ENCODE results near the gene MFSD12.
A peak's percentile ranks its signal among the peaks of the same experiment; 100 is the strongest.
"Not testable (repeated sequence)": the region's sequence is repeated elsewhere in the genome, so short reads cannot be mapped to it uniquely, and the experiment has no call there.

MFSD12 gene

GRCh38 chr19:3573162-3573857, 15.9 kb upstream of the MFSD12 start:
- H3K36me3 ChIP-seq (ENCODE audit: insufficient read depth, low read length), result peaks cover 7% of the 10 kb centered on the region
- peaks cover 6% of the 10 kb centered on the region; the same call in 1 of the 2 replicates for H3K4me1 ChIP-seq (ENCODE audit: insufficient read depth, low read length)
- H3K27me3 ChIP-seq (ENCODE audit: insufficient read depth, low read length), result no peaks in the 10 kb centered on the region
- H3K9me3 ChIP-seq (ENCODE audit: insufficient read depth, low read depth, low read length), result no peaks in the 10 kb centered on the region
- H3K4me3 ChIP-seq (ENCODE audit: low read length), result peak overlapping the region; percentile 90
- WGBS, result under 1% methylated on average over 60 of the region's 60 CpGs
- H3K27ac ChIP-seq (ENCODE audit: low read depth, low read length), result peak overlapping the region; percentile 75; the same call in 1 of the 2 replicates
- peak overlapping the region; percentile 77 for H3K9ac ChIP-seq (ENCODE audit: low read depth, low read length)

GRCh38 chr19:3572855-3573161, 15.4 kb upstream of the MFSD12 start, which contains the start of gene HMG20B:
Gene HMG20B (plus strand): TSS chr19:3572944. CDS start chr19:3573310, 366 bp downstream.
- Histone ChIP-seq H3K9ac (ENCODE audit: low read depth, low read length) (peak within 1 kb of the TSS; percentile 77), H3K27ac (ENCODE audit: low read depth, low read length) (peak within 1 kb of the TSS; percentile 75; the same call in 1 of the 2 replicates), H3K9me3 (ENCODE audit: insufficient read depth, low read depth, low read length) (no peaks in the 10 kb centered on the region), H3K4me1 (ENCODE audit: insufficient read depth, low read length) (peaks cover 6% of the 10 kb centered on the region; the same call in 1 of the 2 replicates), H3K36me3 (ENCODE audit: insufficient read depth, low read length) (peaks cover 7% of the 10 kb centered on the region), H3K27me3 (ENCODE audit: insufficient read depth, low read length) (no peaks in the 10 kb centered on the region), H3K4me3 (ENCODE audit: low read length) (peak within 1 kb of the TSS; percentile 90)
- under 1% methylated on average over 30 of the region's 30 CpGs for WGBS

GRCh38 chr19:3572132-3572854, 14.9 kb upstream of the MFSD12 start:
- H3K4me3 ChIP-seq (ENCODE audit: low read length), result peak overlapping the region; percentile 43
- WGBS, result 6% methylated on average over 48 of the region's 48 CpGs
- no peak overlapping the region for H3K9ac ChIP-seq (ENCODE audit: low read depth, low read length)
- no peaks in the 10 kb centered on the region for H3K9me3 ChIP-seq (ENCODE audit: insufficient read depth, low read depth, low read length)
- no peaks in the 10 kb centered on the region for H3K27me3 ChIP-seq (ENCODE audit: insufficient read depth, low read length)
- H3K27ac ChIP-seq (ENCODE audit: low read depth, low read length), result no peak overlapping the region
- H3K4me1 ChIP-seq (ENCODE audit: insufficient read depth, low read length), result peaks cover 6% of the 10 kb centered on the region; the same call in 1 of the 2 replicates
- peaks cover 7% of the 10 kb centered on the region for H3K36me3 ChIP-seq (ENCODE audit: insufficient read depth, low read length)

GRCh38 chr19:3570606-3571011, 13.2 kb upstream of the MFSD12 start:
- Histone ChIP-seq H3K27ac (ENCODE audit: low read depth, low read length) (no peak overlapping the region), H3K9ac (ENCODE audit: low read depth, low read length) (no peak overlapping the region), H3K4me3 (ENCODE audit: low read length) (no peak overlapping the region), H3K36me3 (ENCODE audit: insufficient read depth, low read length) (peaks cover 7% of the 10 kb centered on the region), H3K9me3 (ENCODE audit: insufficient read depth, low read depth, low read length) (no peaks in the 10 kb centered on the region), H3K27me3 (ENCODE audit: insufficient read depth, low read length) (no peaks in the 10 kb centered on the region), H3K4me1 (ENCODE audit: insufficient read depth, low read length) (no peaks in the 10 kb centered on the region)
- WGBS, result 92% methylated on average over 7 of the region's 7 CpGs

GRCh38 chr19:3570042-3570441, 12.7 kb upstream of the MFSD12 start:
- H3K4me1 ChIP-seq (ENCODE audit: insufficient read depth, low read length), result not testable (repeated sequence)
- WGBS, result 90% methylated on average over 11 of the region's 11 CpGs

GRCh38 chr19:3565139-3565538, 7.8 kb upstream of the MFSD12 start:
- H3K36me3 ChIP-seq (ENCODE audit: insufficient read depth, low read length), result no peaks in the 10 kb centered on the region
- no peaks in the 10 kb centered on the region for H3K27me3 ChIP-seq (ENCODE audit: insufficient read depth, low read length)
- no peak overlapping the region for H3K27ac ChIP-seq (ENCODE audit: low read depth, low read length)
- WGBS, result 80% methylated on average over 19 of the region's 19 CpGs
- H3K9me3 ChIP-seq (ENCODE audit: insufficient read depth, low read depth, low read length), result no peaks in the 10 kb centered on the region
- H3K4me1 ChIP-seq (ENCODE audit: insufficient read depth, low read length), result no peaks in the 10 kb centered on the region
- no peak overlapping the region for H3K9ac ChIP-seq (ENCODE audit: low read depth, low read length)
- H3K4me3 ChIP-seq (ENCODE audit: low read length), result no peak overlapping the region

More at GRCh38 chr19:3570042-3570441, 12.7 kb upstream of the MFSD12 start:
- not testable (repeated sequence) for H3K4me3 ChIP-seq (ENCODE audit: low read length); H3K9me3 ChIP-seq (ENCODE audit: insufficient read depth, low read depth, low read length); H3K36me3 ChIP-seq (ENCODE audit: insufficient read depth, low read length); H3K27me3 ChIP-seq (ENCODE audit: insufficient read depth, low read length); H3K9ac ChIP-seq (ENCODE audit: low read depth, low read length); H3K27ac ChIP-seq (ENCODE audit: low read depth, low read length)

- Histone ChIP-seq H3K9ac (ENCODE audit: low read depth, low read length) (no peak overlapping the region), H3K9me3 (ENCODE audit: insufficient read depth, low read depth, low read length) (no peaks in the 10 kb centered on the region), H3K4me1 (ENCODE audit: insufficient read depth, low read length) (no peaks in the 10 kb centered on the region), H3K4me3 (ENCODE audit: low read length) (no peak overlapping the region), H3K27ac (ENCODE audit: low read depth, low read length) (no peak overlapping the region), H3K27me3 (ENCODE audit: insufficient read depth, low read length) (no peaks in the 10 kb centered on the region), H3K36me3 (ENCODE audit: insufficient read depth, low read length) (no peaks in the 10 kb centered on the region)
- WGBS, result 94% methylated on average over 17 of the region's 17 CpGs
Observed at GRCh38 chr19:3563709-3564524, 6.5 kb upstream of the MFSD12 start.

- Histone ChIP-seq H3K36me3 (ENCODE audit: insufficient read depth, low read length) (no peaks in the 10 kb centered on the region), H3K27me3 (ENCODE audit: insufficient read depth, low read length) (no peaks in the 10 kb centered on the region; the same call in none of the 2 replicates), H3K4me3 (ENCODE audit: low read length) (peak overlapping the region; percentile 94), H3K4me1 (ENCODE audit: insufficient read depth, low read length) (no peaks in the 10 kb centered on the region), H3K27ac (ENCODE audit: low read depth, low read length) (no peak overlapping the region), H3K9me3 (ENCODE audit: insufficient read depth, low read depth, low read length) (no peaks in the 10 kb centered on the region), H3K9ac (ENCODE audit: low read depth, low read length) (peak overlapping the region; percentile 75)
- under 1% methylated on average over 60 of the region's 60 CpGs for WGBS
Observed at GRCh38 chr19:3556978-3557460, 367 bp downstream of the MFSD12 start.

- H3K36me3 ChIP-seq (ENCODE audit: insufficient read depth, low read length), result no peaks in the 10 kb centered on the region
- no peak overlapping the region for H3K27ac ChIP-seq (ENCODE audit: low read depth, low read length)
- H3K27me3 ChIP-seq (ENCODE audit: insufficient read depth, low read length), result no peaks in the 10 kb centered on the region; the same call in none of the 2 replicates
- 54% methylated on average over 9 of the region's 9 CpGs for WGBS
- no peaks in the 10 kb centered on the region for H3K9me3 ChIP-seq (ENCODE audit: insufficient read depth, low read depth, low read length)
- H3K4me1 ChIP-seq (ENCODE audit: insufficient read depth, low read length), result no peaks in the 10 kb centered on the region
- H3K9ac ChIP-seq (ENCODE audit: low read depth, low read length), result peak overlapping the region; percentile 75; the same call in 1 of the 2 replicates
- H3K4me3 ChIP-seq (ENCODE audit: low read length), result peak overlapping the region; percentile 94
Observed at GRCh38 chr19:3556423-3556977, 886 bp downstream of the MFSD12 start.

- Histone ChIP-seq H3K36me3 (ENCODE audit: insufficient read depth, low read length) (0 out of 2 replicates have a peak, but pooled peaks cover 3% of the 10 kb centered on the region), H3K4me3 (ENCODE audit: low read length) (peak overlapping the region; percentile 94; the same call in 1 of the 2 replicates), H3K9ac (ENCODE audit: low read depth, low read length) (no peak overlapping the region), H3K27me3 (ENCODE audit: insufficient read depth, low read length) (no peaks in the 10 kb centered on the region; the same call in none of the 2 replicates), H3K9me3 (ENCODE audit: insufficient read depth, low read depth, low read length) (no peaks in the 10 kb centered on the region), H3K27ac (ENCODE audit: low read depth, low read length) (no peak overlapping the region), H3K4me1 (ENCODE audit: insufficient read depth, low read length) (no peaks in the 10 kb centered on the region)
- 91% methylated on average over 15 of the region's 15 CpGs for WGBS
Observed at GRCh38 chr19:3555653-3556422, 1.5 kb downstream of the MFSD12 start.
